Tibial nerve (tissue), 4 donors: ENCODE measurements around the gene ARL6.

ENCODE experiments used
- EP300 ChIP-seq, 2 donors: sonication (generic); formaldehyde crosslinking; IDR thresholded peaks; one replicate each; pipeline ENCODE4 v1.6.1; 2017; ENCODE audit warnings: antibody characterized with exemption in 2 of 2, mild to moderate bottlenecking in 1 of 2
- TF ChIP-seq, protein P1 (sequence below), 5 experiments: fragments of 200-600 bp in 3 of 5; fragments of 450-650 bp in 2 of 5; sonication (generic) in 3 of 5; IDR thresholded peaks; one replicate each; pipeline ENCODE4 v1.5.1; 2016 to 2019; ENCODE audit warnings: antibody characterized with exemption in 5 of 5, mild to moderate bottlenecking in 3 of 5, moderate library complexity in 2 of 5

DNA sequence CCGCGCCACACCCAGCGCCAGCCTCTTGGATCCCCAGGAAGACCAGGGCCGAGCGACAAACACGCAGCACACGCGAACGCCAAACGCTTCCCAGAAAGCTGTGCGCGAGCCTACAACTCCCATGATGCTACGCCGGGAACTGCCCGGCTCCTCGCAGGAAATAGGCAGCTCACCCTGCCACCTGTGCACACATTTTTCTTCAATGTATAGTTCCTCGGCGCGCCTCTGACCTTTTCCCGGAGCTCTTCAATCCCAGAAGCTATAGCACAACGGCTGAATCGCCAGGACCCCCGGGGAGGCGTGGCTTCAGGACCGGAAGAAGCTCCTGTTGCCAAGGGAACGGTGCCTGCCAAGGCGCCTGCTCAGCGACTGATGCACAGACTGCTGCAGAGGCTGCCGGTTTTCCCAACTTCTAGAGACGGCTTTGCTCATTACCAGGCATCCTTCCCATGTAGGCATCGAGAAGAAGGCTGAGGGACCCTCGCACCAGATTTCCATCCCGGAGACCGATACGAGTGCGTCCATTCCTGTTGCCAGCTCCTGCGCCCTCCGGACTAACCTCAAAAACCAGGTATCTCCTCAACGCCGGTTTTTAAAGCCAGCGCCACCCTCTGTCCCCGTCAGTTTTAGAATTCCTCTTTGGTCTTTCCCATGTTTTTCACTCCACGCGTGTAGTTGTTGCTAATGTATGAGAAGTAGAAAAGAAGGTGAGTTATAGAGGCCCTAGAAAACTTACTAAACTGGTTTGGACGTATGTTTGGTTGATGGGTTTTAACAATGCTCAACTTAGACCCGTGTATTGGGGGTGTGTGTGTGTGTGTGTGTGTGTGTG lies at the start of gene ARL6:
- TF ChIP-seq, protein P1, sequence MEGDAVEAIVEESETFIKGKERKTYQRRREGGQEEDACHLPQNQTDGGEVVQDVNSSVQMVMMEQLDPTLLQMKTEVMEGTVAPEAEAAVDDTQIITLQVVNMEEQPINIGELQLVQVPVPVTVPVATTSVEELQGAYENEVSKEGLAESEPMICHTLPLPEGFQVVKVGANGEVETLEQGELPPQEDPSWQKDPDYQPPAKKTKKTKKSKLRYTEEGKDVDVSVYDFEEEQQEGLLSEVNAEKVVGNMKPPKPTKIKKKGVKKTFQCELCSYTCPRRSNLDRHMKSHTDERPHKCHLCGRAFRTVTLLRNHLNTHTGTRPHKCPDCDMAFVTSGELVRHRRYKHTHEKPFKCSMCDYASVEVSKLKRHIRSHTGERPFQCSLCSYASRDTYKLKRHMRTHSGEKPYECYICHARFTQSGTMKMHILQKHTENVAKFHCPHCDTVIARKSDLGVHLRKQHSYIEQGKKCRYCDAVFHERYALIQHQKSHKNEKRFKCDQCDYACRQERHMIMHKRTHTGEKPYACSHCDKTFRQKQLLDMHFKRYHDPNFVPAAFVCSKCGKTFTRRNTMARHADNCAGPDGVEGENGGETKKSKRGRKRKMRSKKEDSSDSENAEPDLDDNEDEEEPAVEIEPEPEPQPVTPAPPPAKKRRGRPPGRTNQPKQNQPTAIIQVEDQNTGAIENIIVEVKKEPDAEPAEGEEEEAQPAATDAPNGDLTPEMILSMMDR (IDR thresholded peaks at IDR 0.05), result no peak
- TF ChIP-seq EP300 (IDR thresholded peaks at IDR 0.05), result peak in 1 of 2 donors; percentile 72
